Measurements from ENCODE around the gene UBFD1. TPM values are rescaled to one million over a fixed set of nuclear protein-coding genes. Genes with fewer than 3 reads are reported as not detected.

The UBFD1 gene
- total and polyA plus RNA-seq, 2 donors (not counting 1 experiment from before 2014, with no cell fraction given), result 66.6 to 101 TPM

DNA sequence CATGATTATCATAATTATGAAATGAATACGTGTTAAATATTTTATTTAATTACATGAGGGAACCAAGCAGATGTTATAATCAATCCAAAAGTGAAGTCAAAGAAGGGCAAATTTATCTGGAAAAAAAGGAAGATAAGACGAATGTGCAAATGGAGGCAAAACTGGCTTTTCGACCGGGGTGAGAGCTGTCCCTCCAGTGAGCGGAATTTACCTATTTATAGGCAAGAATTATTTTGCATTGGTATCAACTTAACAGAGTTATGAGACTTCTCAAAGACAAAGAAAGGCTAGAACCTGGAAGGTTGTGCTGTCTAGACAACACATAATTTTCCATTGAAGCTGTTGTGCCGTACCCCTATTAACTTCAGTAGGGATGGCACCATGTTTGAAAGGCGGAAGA, 45.8 kb upstream of the UBFD1 start:
- no peak for DNase-seq (ENCODE audit: low read depth in 2 of 2)
- no peak overlapping the region for H2AFZ ChIP-seq (ENCODE audit: low read length)

DNA sequence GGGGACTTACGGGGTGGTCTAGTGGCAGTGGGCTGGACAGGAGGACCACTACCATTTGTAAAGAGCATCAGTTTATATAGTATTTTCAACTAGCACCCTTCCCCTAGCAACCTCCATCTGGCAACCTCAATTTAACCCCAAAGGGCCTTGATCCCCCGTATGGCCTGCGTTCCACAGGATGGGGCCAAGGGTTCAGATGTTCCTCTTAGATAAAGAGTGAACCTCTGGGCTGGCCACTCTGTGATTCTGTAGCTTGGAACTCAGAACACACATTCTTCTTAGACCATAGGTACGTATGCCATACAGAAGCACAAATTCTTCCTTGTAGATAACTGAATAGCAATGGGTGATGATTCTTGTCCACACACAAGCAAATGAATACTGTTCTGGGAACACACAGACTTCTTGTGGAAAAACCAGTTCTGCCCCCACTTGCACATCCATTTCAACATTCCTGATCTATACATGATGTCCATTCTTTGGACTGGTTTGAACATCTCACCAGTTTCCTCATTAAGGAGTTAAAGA, 45.3 kb upstream of the UBFD1 start:
- Histone ChIP-seq H3K27me3 (ENCODE audit: control insufficient read depth, insufficient read depth, low read length) (no peaks in the 10 kb centered on the region), H3K36me3 (ENCODE audit: control insufficient read depth, insufficient read depth, low read length) (no peaks in the 10 kb centered on the region), H3K9me3 (ENCODE audit: control insufficient read depth, insufficient read depth, low read depth, low read length) (no peaks in the 10 kb centered on the region), H3K4me1 (ENCODE audit: control insufficient read depth, extremely low read depth, insufficient read depth, low read length) (peaks cover 2% of the 10 kb centered on the region), H2AFZ (ENCODE audit: low read length) (no peak overlapping the region), H3K27ac (ENCODE audit: insufficient read depth, low read length) (no peak overlapping the region), H3K79me2 (ENCODE audit: control insufficient read depth, insufficient read depth, low read length) (peaks cover 11% of the 10 kb centered on the region), H3K4me2 (ENCODE audit: extremely low read depth, insufficient read depth, low read length) (no peak overlapping the region), H3K9ac (ENCODE audit: insufficient read depth, low read length) (no peak overlapping the region), H4K20me1 (ENCODE audit: control insufficient read depth, extremely low read depth, insufficient read depth, low read length) (peaks cover 2% of the 10 kb centered on the region), H3K4me3 (replicated peaks in 1 of 4; ENCODE audit: control extremely low read depth in 1 of 4, insufficient read depth in 1 of 4, low read depth in 3 of 4, low read length in 4 of 4) (no peak overlapping the region)
- TF ChIP-seq, protein P1, sequence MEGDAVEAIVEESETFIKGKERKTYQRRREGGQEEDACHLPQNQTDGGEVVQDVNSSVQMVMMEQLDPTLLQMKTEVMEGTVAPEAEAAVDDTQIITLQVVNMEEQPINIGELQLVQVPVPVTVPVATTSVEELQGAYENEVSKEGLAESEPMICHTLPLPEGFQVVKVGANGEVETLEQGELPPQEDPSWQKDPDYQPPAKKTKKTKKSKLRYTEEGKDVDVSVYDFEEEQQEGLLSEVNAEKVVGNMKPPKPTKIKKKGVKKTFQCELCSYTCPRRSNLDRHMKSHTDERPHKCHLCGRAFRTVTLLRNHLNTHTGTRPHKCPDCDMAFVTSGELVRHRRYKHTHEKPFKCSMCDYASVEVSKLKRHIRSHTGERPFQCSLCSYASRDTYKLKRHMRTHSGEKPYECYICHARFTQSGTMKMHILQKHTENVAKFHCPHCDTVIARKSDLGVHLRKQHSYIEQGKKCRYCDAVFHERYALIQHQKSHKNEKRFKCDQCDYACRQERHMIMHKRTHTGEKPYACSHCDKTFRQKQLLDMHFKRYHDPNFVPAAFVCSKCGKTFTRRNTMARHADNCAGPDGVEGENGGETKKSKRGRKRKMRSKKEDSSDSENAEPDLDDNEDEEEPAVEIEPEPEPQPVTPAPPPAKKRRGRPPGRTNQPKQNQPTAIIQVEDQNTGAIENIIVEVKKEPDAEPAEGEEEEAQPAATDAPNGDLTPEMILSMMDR (conservative IDR thresholded peaks at IDR 0.05 in 1 of 2, IDR thresholded peaks at IDR 0.05 in 1 of 2; ENCODE audit: low read depth in 1 of 2, low read length in 2 of 2), result no peak
- TF ChIP-seq EZH2 (IDR thresholded peaks at IDR 0.05; ENCODE audit: low read length, missing control alignments), result no peak
- DNase-seq (ENCODE audit: low read depth in 2 of 2), result no peak

More for the DNA sequence above, 45.8 kb upstream of the UBFD1 start:
- no peaks in the 10 kb centered on the region for H3K9me3 ChIP-seq (ENCODE audit: control insufficient read depth, insufficient read depth, low read depth, low read length)
- no peak overlapping the region for H3K4me2 ChIP-seq (ENCODE audit: extremely low read depth, insufficient read depth, low read length)
- peaks cover 2% of the 10 kb centered on the region for H3K4me1 ChIP-seq (ENCODE audit: control insufficient read depth, extremely low read depth, insufficient read depth, low read length)
- H3K79me2 ChIP-seq (ENCODE audit: control insufficient read depth, insufficient read depth, low read length), result peaks cover 13% of the 10 kb centered on the region
- H3K27me3 ChIP-seq (ENCODE audit: control insufficient read depth, insufficient read depth, low read length), result no peaks in the 10 kb centered on the region
- no peak overlapping the region for H3K9ac ChIP-seq (ENCODE audit: insufficient read depth, low read length)
- no peak for TF ChIP-seq EZH2 (IDR thresholded peaks at IDR 0.05; ENCODE audit: low read length, missing control alignments)
- TF ChIP-seq, protein P1 (conservative IDR thresholded peaks at IDR 0.05 in 1 of 2, IDR thresholded peaks at IDR 0.05 in 1 of 2; ENCODE audit: low read depth in 1 of 2, low read length in 2 of 2), result no peak
- no peak overlapping the region for H3K27ac ChIP-seq (ENCODE audit: insufficient read depth, low read length)
- peaks cover 2% of the 10 kb centered on the region for H4K20me1 ChIP-seq (ENCODE audit: control insufficient read depth, extremely low read depth, insufficient read depth, low read length)
- no peaks in the 10 kb centered on the region for H3K36me3 ChIP-seq (ENCODE audit: control insufficient read depth, insufficient read depth, low read length)
- H3K4me3 ChIP-seq (replicated peaks in 1 of 4; ENCODE audit: control extremely low read depth in 1 of 4, insufficient read depth in 1 of 4, low read depth in 3 of 4, low read length in 4 of 4), result no peak overlapping the region

DNA sequence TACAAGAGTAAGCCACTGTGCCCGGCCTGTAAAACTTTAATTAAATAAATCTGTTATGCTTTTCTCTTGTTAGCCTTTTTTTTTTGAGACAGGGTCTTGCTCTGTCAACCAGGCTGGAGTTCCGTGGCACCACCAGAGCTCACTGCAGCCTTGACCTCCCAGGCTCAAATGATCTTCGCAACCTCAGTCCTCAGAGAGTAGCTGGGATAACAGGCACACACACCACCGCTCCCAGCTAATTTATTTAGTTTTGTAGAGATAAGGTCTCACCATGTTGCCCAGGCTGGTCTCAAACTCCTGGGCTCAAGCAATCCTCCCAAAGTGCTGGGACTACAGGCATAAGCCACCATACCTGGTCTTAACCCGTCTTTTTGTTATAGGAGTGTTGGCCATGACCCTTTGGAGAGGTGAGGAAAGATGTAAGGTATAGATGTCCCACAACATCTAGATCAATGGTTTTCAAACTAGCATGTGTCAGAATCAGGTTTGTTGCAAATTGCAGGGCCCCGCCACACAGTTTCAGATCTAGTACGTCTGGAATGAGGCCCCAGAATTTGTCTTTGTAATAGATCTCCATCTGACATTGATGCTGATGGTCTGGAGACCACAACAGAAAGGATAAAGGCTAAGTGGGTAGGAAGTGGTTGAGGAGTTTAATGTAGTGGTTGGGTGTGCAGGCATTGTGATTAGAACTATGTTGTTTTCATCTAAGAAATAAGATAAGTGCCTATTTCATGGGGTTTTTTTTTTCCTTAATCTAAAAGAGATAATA, 43.0 kb upstream of the UBFD1 start:
- Histone ChIP-seq H3K9me3 (ENCODE audit: control insufficient read depth, insufficient read depth, low read depth, low read length) (no peaks in the 10 kb centered on the region), H3K4me2 (ENCODE audit: extremely low read depth, insufficient read depth, low read length) (no peak overlapping the region), H2AFZ (ENCODE audit: low read length) (no peak overlapping the region), H3K27ac (ENCODE audit: insufficient read depth, low read length) (no peak overlapping the region), H3K4me3 (replicated peaks in 1 of 4; ENCODE audit: control extremely low read depth in 1 of 4, insufficient read depth in 1 of 4, low read depth in 3 of 4, low read length in 4 of 4) (no peak overlapping the region), H3K79me2 (ENCODE audit: control insufficient read depth, insufficient read depth, low read length) (no peaks in the 10 kb centered on the region), H3K36me3 (ENCODE audit: control insufficient read depth, insufficient read depth, low read length) (peaks cover under 1% of the 10 kb centered on the region), H3K4me1 (ENCODE audit: control insufficient read depth, extremely low read depth, insufficient read depth, low read length) (no peaks in the 10 kb centered on the region), H4K20me1 (ENCODE audit: control insufficient read depth, extremely low read depth, insufficient read depth, low read length) (no peaks in the 10 kb centered on the region), H3K27me3 (ENCODE audit: control insufficient read depth, insufficient read depth, low read length) (no peaks in the 10 kb centered on the region), H3K9ac (ENCODE audit: insufficient read depth, low read length) (no peak overlapping the region)
- TF ChIP-seq, protein P1 (conservative IDR thresholded peaks at IDR 0.05 in 1 of 2, IDR thresholded peaks at IDR 0.05 in 1 of 2; ENCODE audit: low read depth in 1 of 2, low read length in 2 of 2), result no peak
- TF ChIP-seq EZH2 (IDR thresholded peaks at IDR 0.05; ENCODE audit: low read length, missing control alignments), result no peak
- no peak for DNase-seq (ENCODE audit: low read depth in 2 of 2)
